Kidney epithelial cell (primary cell): Measurements from ENCODE around the gene ADGRD2. TPM values are rescaled to one million over a fixed set of nuclear protein-coding genes. Genes with fewer than 3 reads are reported as not detected.

Experiments
- DNase-seq: peaks from one replicate; pipeline ENCODE4 v3.0.0-alpha.2; 2010; ENCODE audit warnings: low read depth
- H3K27me3 ChIP-seq: 2 replicates; pipeline ENCODE4 v1.6.0; 2011; ENCODE audit warnings: low read length; ENCODE audit not compliant: control insufficient read depth, insufficient read depth
- H3K36me3 ChIP-seq: 2 replicates; pipeline ENCODE4 v1.5.1; 2011; ENCODE audit warnings: low read length; ENCODE audit not compliant: control insufficient read depth, insufficient read depth
- H3K4me3 ChIP-seq: 2 replicates; pipeline ENCODE4 v1.5.1; 2011; ENCODE audit warnings: low read depth, mild to moderate bottlenecking, control low read depth, low read length
- CTCF ChIP-seq: IDR thresholded peaks from 2 replicates; pipeline ENCODE4 v1.5.1; 2011; ENCODE audit warnings: mild to moderate bottlenecking, moderate library complexity, low read length, control low read depth, inconsistent platforms; ENCODE audit not compliant: insufficient read depth, poor library complexity, severe bottlenecking
- total RNA-seq: library from RNA; depleted of rRNA; stranded (reverse); fragments of >200 nt; gene quantifications from 2 replicates; pipeline ENCODE4 v1.2.3, GENCODE V29; 2015

The ADGRD2 gene
- total RNA-seq, result not detected in 2 replicates

- Histone ChIP-seq H3K36me3 (no peaks in the 10 kb centered on the region), H3K27me3 (peaks cover 53% of the 10 kb centered on the region), H3K4me3 (peak within 1 kb of the TSS; percentile 6)
- no peak for TF ChIP-seq CTCF
- DNase-seq, result no peak
Measured at GRCh38 chr9:124450241-124450924, at the start of gene ADGRD2. Gene ADGRD2 (plus strand): TSS chr9:124450451. CDS start chr9:124451667, 1,216 bp downstream.

- Histone ChIP-seq H3K36me3 (peaks cover 2% of the 10 kb centered on the region), H3K4me3 (no peak overlapping the region), H3K27me3 (no peaks in the 10 kb centered on the region)
- DNase-seq, result no peak
- TF ChIP-seq CTCF, result no peak
Measured at GRCh38 chr9:124403246-124403645, 47.0 kb upstream of the ADGRD2 start.

- no peak for TF ChIP-seq CTCF
- DNase-seq, result no peak
- Histone ChIP-seq H3K27me3 (no peaks in the 10 kb centered on the region), H3K36me3 (peaks cover 4% of the 10 kb centered on the region), H3K4me3 (no peak overlapping the region)
Measured at GRCh38 chr9:124409410-124409809, 40.8 kb upstream of the ADGRD2 start.

GRCh38 chr9:124410321-124410913, 39.8 kb upstream of the ADGRD2 start:
- Histone ChIP-seq H3K36me3 (peaks cover 4% of the 10 kb centered on the region), H3K4me3 (no peak overlapping the region), H3K27me3 (no peaks in the 10 kb centered on the region)
- no peak for DNase-seq
- TF ChIP-seq CTCF, result peak; percentile 28

GRCh38 chr9:124411514-124412227, 38.6 kb upstream of the ADGRD2 start:
- peak; percentile 16 for DNase-seq
- TF ChIP-seq CTCF, result no peak
- no peak overlapping the region for H3K4me3 ChIP-seq
- H3K27me3 ChIP-seq, result no peaks in the 10 kb centered on the region
- peaks cover 4% of the 10 kb centered on the region for H3K36me3 ChIP-seq
